ENCODE measurements around the gene MCM5.

DNA sequence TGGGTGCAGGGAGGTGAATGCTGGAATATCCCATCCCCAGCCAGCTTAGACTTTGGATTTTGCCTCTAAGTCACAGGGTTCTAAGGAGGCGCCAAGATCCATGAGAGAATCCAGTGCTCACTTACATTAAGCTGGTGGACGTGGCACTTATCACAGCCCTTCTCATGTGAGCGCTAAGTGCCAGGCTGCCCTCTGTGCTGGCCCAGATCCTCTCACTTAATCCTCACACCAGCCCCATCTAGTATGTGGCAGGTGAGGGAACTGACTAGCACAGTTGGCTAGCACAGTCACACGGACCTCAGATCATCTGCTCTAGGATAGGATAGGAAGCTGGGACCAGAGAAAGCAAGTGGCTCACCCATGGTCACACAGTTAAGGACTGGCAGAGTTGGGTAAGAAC, 15.4 kb upstream of the MCM5 start:
- TF ChIP-seq MAX (IDR thresholded peaks at IDR 0.05): no peak
- no peak for TF ChIP-seq TEAD4 (IDR thresholded peaks at IDR 0.05)
- no peak for TF ChIP-seq RAD21 (IDR thresholded peaks at IDR 0.05; ENCODE audit: low read depth)
- no peak for TF ChIP-seq REST (IDR thresholded peaks at IDR 0.05; ENCODE audit: low read depth)
- TF ChIP-seq CEBPB (IDR thresholded peaks at IDR 0.05): no peak
- TF ChIP-seq EP300 (IDR thresholded peaks at IDR 0.05; ENCODE audit: borderline replicate concordance): no peak
- TF ChIP-seq TAF1 (IDR thresholded peaks at IDR 0.05; ENCODE audit: low read depth): no peak
- TF ChIP-seq CREB1 (IDR thresholded peaks at IDR 0.05; ENCODE audit: low read depth): no peak
- no peak for TF ChIP-seq USF1 (IDR thresholded peaks at IDR 0.05)
- no peak for TF ChIP-seq FOXM1 (IDR thresholded peaks at IDR 0.05; ENCODE audit: borderline replicate concordance, low read depth)
- no peak for TF ChIP-seq ZBTB7A (IDR thresholded peaks at IDR 0.05; ENCODE audit: low read depth)
- TF ChIP-seq YY1 (IDR thresholded peaks at IDR 0.05; ENCODE audit: low read depth): no peak
- no peak for TF ChIP-seq EGR1 (IDR thresholded peaks at IDR 0.05)
- TF ChIP-seq NFIC (IDR thresholded peaks at IDR 0.05): no peak

All from Ishikawa (cell line).